Neural cell (in vitro differentiated cells): ENCODE results near the gene FMC1. TPM values are rescaled to one million over a fixed set of nuclear protein-coding genes. Genes with fewer than 3 reads are reported as not detected.

Experiments used
- H2AFZ ChIP-seq: fragments of 200-600, 300-800 bp; sonication (generic), shearing (Covaris generic); 2 replicates; pipeline ENCODE4 v1.6.0; 2014; ENCODE audit warnings: low read depth, mild to moderate bottlenecking, antibody characterized with exemption, low read length, moderate library complexity
- H3F3A ChIP-seq: fragments of 200-600 bp; shearing (Covaris generic); 2 replicates; pipeline ENCODE4 v1.6.1; 2016; ENCODE audit warnings: mild to moderate bottlenecking, moderate library complexity, mixed read lengths, antibody characterized with exemption, low read length; ENCODE audit not compliant: insufficient read depth, poor library complexity, severe bottlenecking
- H3K27ac ChIP-seq: fragments of 200-600, 300-800 bp; sonication (generic), shearing (Covaris generic); 2 replicates; pipeline ENCODE4 v1.5.1; 2014; ENCODE audit warnings: mild to moderate bottlenecking, low read length, moderate library complexity
- H3K27me3 ChIP-seq: fragments of 300-800, 200-600 bp; sonication (generic), shearing (Covaris generic); 2 replicates; pipeline ENCODE4 v1.6.0; 2014; ENCODE audit warnings: mild to moderate bottlenecking, low read depth, low read length, moderate library complexity; ENCODE audit not compliant: insufficient read depth
- H3K36me3 ChIP-seq: fragments of 300-800, 200-600 bp; sonication (generic), shearing (Covaris generic); 2 replicates; pipeline ENCODE4 v1.5.1; 2014; ENCODE audit warnings: mild to moderate bottlenecking, antibody characterized with exemption, low read length, moderate library complexity; ENCODE audit not compliant: insufficient read depth
- H3K4me2 ChIP-seq: fragments of 300-800, 200-600 bp; sonication (generic), shearing (Covaris generic); 2 replicates; pipeline ENCODE4 v1.6.0; 2014; ENCODE audit warnings: mild to moderate bottlenecking, low read length
- H3K4me3 ChIP-seq: fragments of 300-800, 200-600 bp; sonication (generic), shearing (Covaris generic); 2 replicates; pipeline ENCODE4 v1.5.1; 2014; ENCODE audit warnings: mild to moderate bottlenecking, low read length, moderate library complexity
- H3K79me2 ChIP-seq: fragments of 200-600 bp; shearing (Covaris generic); replicated peaks from 2 replicates; pipeline ENCODE4 v1.6.0; 2014; ENCODE audit warnings: mild to moderate bottlenecking, low read length, moderate library complexity; ENCODE audit not compliant: insufficient read depth
- H3K9ac ChIP-seq: fragments of 300-800, 200-600 bp; sonication (generic), shearing (Covaris generic); 2 replicates; pipeline ENCODE4 v1.6.1; 2016; ENCODE audit warnings: mild to moderate bottlenecking, low read length, mixed read lengths
- H3K9me2 ChIP-seq: fragments of 200-600 bp; shearing (Covaris generic); 2 replicates; pipeline ENCODE4 v1.6.1; 2016; ENCODE audit warnings: mild to moderate bottlenecking, low read length, mixed read lengths; ENCODE audit not compliant: insufficient read depth
- H3K9me3 ChIP-seq: fragments of 200-600, 300-800 bp; sonication (generic), shearing (Covaris generic); 2 replicates; pipeline ENCODE4 v1.6.1; 2016; ENCODE audit warnings: mild to moderate bottlenecking, mixed run types, low read length, moderate library complexity, mixed read lengths
- H4K20me1 ChIP-seq: fragments of 200-600 bp; shearing (Covaris generic); 2 replicates; pipeline ENCODE4 v1.6.1; 2016; ENCODE audit warnings: mild to moderate bottlenecking, mixed run types; ENCODE audit not compliant: insufficient read depth
- EP300 ChIP-seq: fragments of 450-650 bp; conservative IDR thresholded peaks from 2 replicates; pipeline ENCODE4 v1.6.1; 2014; ENCODE audit warnings: antibody characterized with exemption, mild to moderate bottlenecking, moderate library complexity; ENCODE audit not compliant: poor library complexity, severe bottlenecking
- EZH2 ChIP-seq: fragments of 200-600, 300-800 bp; shearing (Covaris generic), sonication (generic); IDR thresholded peaks from 2 replicates; pipeline ENCODE4 v1.6.1; 2014; ENCODE audit warnings: antibody characterized with exemption, low read length, borderline replicate concordance, mild to moderate bottlenecking; ENCODE audit not compliant: insufficient read depth, poor library complexity, severe bottlenecking
- MXI1 ChIP-seq: fragments of 450-650 bp; conservative IDR thresholded peaks from 2 replicates; pipeline ENCODE4 v1.6.1; 2014; ENCODE audit warnings: antibody characterized with exemption, mild to moderate bottlenecking; ENCODE audit not compliant: poor library complexity, severe bottlenecking
- POLR2AphosphoS5 ChIP-seq: IDR thresholded peaks from 2 replicates; pipeline ENCODE4 v1.6.1; 2012
- RAD21 ChIP-seq: fragments of 450-650 bp; conservative IDR thresholded peaks from 2 replicates; pipeline ENCODE4 v1.6.1; 2014; ENCODE audit warnings: antibody characterized with exemption, mild to moderate bottlenecking, moderate library complexity
- SMC3 ChIP-seq: fragments of 450-650 bp; conservative IDR thresholded peaks from 2 replicates; pipeline ENCODE4 v1.6.1; 2014; ENCODE audit warnings: antibody characterized with exemption, mild to moderate bottlenecking, moderate library complexity; ENCODE audit not compliant: poor library complexity
- TAF1 ChIP-seq: IDR thresholded peaks from 2 replicates; pipeline ENCODE4 v1.6.1; 2012; ENCODE audit warnings: low read depth
- polyA plus RNA-seq: library from polyadenylated mRNA; depleted of rRNA; stranded (reverse); fragments of >200 nt; gene quantifications from 2 replicates; pipeline ENCODE4 v1.2.3, GENCODE V29; 2014
- TF ChIP-seq, protein P1 (sequence below): IDR thresholded peaks from 2 replicates; pipeline ENCODE4 v1.6.1; 2012; ENCODE audit warnings: borderline replicate concordance
- TF ChIP-seq, protein P2 (sequence below): fragments of 450-650 bp; IDR thresholded peaks from 2 replicates; pipeline ENCODE4 v1.5.1; 2014; ENCODE audit warnings: antibody characterized with exemption, mild to moderate bottlenecking, moderate library complexity; ENCODE audit not compliant: poor library complexity, severe bottlenecking

Gene FMC1
- polyA plus RNA-seq, 1 donor from 2014 or later, result 54.8 TPM

DNA sequence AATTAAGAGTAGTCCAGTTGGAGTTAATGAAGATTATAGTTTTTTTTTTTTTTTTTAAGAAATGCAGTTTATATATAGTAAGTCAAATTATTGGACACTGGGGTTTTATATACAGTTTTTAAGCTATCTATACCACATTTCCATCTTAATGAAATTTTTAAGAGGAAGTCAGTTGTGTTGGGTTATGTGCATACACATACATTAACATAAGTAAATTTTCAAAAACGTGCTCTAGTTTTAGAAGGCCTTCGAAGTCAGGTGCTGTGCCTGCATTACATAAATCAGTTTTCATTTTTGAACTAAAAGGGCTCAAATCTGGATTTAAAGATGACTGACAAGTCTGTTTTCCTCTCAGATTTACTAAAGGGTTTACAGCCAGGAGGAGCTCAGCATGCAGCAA is 47.6 kb upstream of the FMC1 start:
- Histone ChIP-seq H3K4me3 (no peak overlapping the region), H4K20me1 (no peaks in the 10 kb centered on the region), H3K9ac (no peak overlapping the region), H3K27ac (no peak overlapping the region), H3K9me3 (no peaks in the 10 kb centered on the region), H3K79me2 (no peaks in the 10 kb centered on the region), H3K36me3 (peaks cover 8% of the 10 kb centered on the region), H3F3A (no peaks in the 10 kb centered on the region), H3K9me2 (no peaks in the 10 kb centered on the region), H3K4me2 (no peak overlapping the region), H2AFZ (no peak overlapping the region), H3K27me3 (no peaks in the 10 kb centered on the region)
- no peak for TF ChIP-seq SMC3
- no peak for TF ChIP-seq TAF1
- TF ChIP-seq EZH2, result no peak
- TF ChIP-seq POLR2AphosphoS5, result no peak
- TF ChIP-seq, protein P1, sequence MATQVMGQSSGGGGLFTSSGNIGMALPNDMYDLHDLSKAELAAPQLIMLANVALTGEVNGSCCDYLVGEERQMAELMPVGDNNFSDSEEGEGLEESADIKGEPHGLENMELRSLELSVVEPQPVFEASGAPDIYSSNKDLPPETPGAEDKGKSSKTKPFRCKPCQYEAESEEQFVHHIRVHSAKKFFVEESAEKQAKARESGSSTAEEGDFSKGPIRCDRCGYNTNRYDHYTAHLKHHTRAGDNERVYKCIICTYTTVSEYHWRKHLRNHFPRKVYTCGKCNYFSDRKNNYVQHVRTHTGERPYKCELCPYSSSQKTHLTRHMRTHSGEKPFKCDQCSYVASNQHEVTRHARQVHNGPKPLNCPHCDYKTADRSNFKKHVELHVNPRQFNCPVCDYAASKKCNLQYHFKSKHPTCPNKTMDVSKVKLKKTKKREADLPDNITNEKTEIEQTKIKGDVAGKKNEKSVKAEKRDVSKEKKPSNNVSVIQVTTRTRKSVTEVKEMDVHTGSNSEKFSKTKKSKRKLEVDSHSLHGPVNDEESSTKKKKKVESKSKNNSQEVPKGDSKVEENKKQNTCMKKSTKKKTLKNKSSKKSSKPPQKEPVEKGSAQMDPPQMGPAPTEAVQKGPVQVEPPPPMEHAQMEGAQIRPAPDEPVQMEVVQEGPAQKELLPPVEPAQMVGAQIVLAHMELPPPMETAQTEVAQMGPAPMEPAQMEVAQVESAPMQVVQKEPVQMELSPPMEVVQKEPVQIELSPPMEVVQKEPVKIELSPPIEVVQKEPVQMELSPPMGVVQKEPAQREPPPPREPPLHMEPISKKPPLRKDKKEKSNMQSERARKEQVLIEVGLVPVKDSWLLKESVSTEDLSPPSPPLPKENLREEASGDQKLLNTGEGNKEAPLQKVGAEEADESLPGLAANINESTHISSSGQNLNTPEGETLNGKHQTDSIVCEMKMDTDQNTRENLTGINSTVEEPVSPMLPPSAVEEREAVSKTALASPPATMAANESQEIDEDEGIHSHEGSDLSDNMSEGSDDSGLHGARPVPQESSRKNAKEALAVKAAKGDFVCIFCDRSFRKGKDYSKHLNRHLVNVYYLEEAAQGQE, result no peak
- TF ChIP-seq, protein P2, sequence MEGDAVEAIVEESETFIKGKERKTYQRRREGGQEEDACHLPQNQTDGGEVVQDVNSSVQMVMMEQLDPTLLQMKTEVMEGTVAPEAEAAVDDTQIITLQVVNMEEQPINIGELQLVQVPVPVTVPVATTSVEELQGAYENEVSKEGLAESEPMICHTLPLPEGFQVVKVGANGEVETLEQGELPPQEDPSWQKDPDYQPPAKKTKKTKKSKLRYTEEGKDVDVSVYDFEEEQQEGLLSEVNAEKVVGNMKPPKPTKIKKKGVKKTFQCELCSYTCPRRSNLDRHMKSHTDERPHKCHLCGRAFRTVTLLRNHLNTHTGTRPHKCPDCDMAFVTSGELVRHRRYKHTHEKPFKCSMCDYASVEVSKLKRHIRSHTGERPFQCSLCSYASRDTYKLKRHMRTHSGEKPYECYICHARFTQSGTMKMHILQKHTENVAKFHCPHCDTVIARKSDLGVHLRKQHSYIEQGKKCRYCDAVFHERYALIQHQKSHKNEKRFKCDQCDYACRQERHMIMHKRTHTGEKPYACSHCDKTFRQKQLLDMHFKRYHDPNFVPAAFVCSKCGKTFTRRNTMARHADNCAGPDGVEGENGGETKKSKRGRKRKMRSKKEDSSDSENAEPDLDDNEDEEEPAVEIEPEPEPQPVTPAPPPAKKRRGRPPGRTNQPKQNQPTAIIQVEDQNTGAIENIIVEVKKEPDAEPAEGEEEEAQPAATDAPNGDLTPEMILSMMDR, result no peak
- TF ChIP-seq MXI1, result no peak
- TF ChIP-seq RAD21, result no peak
- no peak for TF ChIP-seq EP300

DNA sequence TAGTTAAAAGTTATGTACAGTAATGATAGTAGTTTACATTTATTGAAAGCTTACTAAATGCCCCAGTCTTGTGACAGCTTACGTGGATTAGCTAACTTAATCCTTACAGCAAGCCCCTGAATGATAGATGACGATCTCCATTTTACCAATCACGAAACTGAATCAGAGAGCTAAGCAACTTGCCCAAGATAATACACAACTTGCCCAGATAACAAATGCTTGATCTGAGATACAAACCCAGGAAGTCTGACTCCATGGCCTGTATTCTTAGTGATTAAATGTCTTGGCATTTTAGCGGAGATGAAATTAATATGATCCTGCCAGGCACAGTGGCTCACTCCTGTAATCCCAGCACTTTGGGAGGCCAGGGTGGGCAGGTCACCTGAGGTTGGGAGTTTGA is 46.9 kb upstream of the FMC1 start:
- H3K4me3 ChIP-seq, result no peak overlapping the region
- H3K9ac ChIP-seq, result no peak overlapping the region
- H3K36me3 ChIP-seq, result peaks cover 13% of the 10 kb centered on the region
- H4K20me1 ChIP-seq, result no peaks in the 10 kb centered on the region
- H3K4me2 ChIP-seq, result no peak overlapping the region
- H3K27me3 ChIP-seq, result no peaks in the 10 kb centered on the region
- no peaks in the 10 kb centered on the region for H3K9me3 ChIP-seq
- TF ChIP-seq, protein P1, result no peak
- no peak for TF ChIP-seq SMC3
- TF ChIP-seq, protein P2, result no peak
- no peak for TF ChIP-seq EP300
- TF ChIP-seq MXI1, result no peak
- TF ChIP-seq TAF1, result no peak
- TF ChIP-seq POLR2AphosphoS5, result no peak
- no peak for TF ChIP-seq EZH2
- TF ChIP-seq RAD21, result no peak
- no peaks in the 10 kb centered on the region for H3K9me2 ChIP-seq
- no peak overlapping the region for H3K27ac ChIP-seq
- no peaks in the 10 kb centered on the region for H3F3A ChIP-seq
- no peaks in the 10 kb centered on the region for H3K79me2 ChIP-seq
- H2AFZ ChIP-seq, result no peak overlapping the region
